Measurements from ENCODE around the gene HSF5. TPM values are rescaled to one million over a fixed set of nuclear protein-coding genes. Genes with fewer than 3 reads are reported as not detected.
A peak's percentile ranks its signal among the peaks of the same experiment; 100 is the strongest.

The HSF5 gene
- total and polyA plus RNA-seq, 2 of the 13 experiments (the other 11 are each of a cell fraction or from before 2014, with no cell fraction given): not detected

- 0 out of 2 replicates have a peak, but pooled peaks have one; percentile 62 for TF ChIP-seq NFAT5 (CRISPR knock-in tag; IDR thresholded peaks at IDR 0.05)
- no peak for TF ChIP-seq SCMH1 (CRISPR knock-in tag; IDR thresholded peaks at IDR 0.05; ENCODE audit: borderline replicate concordance)
- no peak for TF ChIP-seq ZNF253 (CRISPR knock-in tag; IDR thresholded peaks at IDR 0.05; ENCODE audit: borderline replicate concordance)
- no peak for TF ChIP-seq NKX3-1 (CRISPR knock-in tag; IDR thresholded peaks at IDR 0.05)
- 0 out of 2 replicates have a peak, but pooled peaks have one; percentile 66 for TF ChIP-seq ZMYM4 (CRISPR knock-in tag; IDR thresholded peaks at IDR 0.05)
- 0 out of 2 replicates have a peak, but pooled peaks have one; percentile 64 for TF ChIP-seq ZNF670 (CRISPR knock-in tag; IDR thresholded peaks at IDR 0.05; ENCODE audit: borderline replicate concordance)
- TF ChIP-seq PTBP1 (IDR thresholded peaks at IDR 0.05; ENCODE audit: low read depth, low read length, poor library complexity, severe bottlenecking): no peak
- no peak for TF ChIP-seq ZNF784 (CRISPR knock-in tag; IDR thresholded peaks at IDR 0.05; ENCODE audit: borderline replicate concordance)
- TF ChIP-seq BRCA1 (CRISPR knock-in tag; IDR thresholded peaks at IDR 0.05): no peak
- 0 out of 2 replicates have a peak, but pooled peaks have one; percentile 3 for TF ChIP-seq HNRNPL (IDR thresholded peaks at IDR 0.05; ENCODE audit: low read depth, low read length)
- 0 out of 2 replicates have a peak, but pooled peaks have one; percentile 24 for TF ChIP-seq MAZ (IDR thresholded peaks at IDR 0.05; ENCODE audit: borderline replicate concordance, low read depth, low read length)
- TF ChIP-seq MAZ (CRISPR knock-in tag; IDR thresholded peaks at IDR 0.05; ENCODE audit: low read depth): peak; percentile 81
- TF ChIP-seq ATF6 (CRISPR knock-in tag; conservative IDR thresholded peaks at IDR 0.05): no peak
- peak; percentile 6; the same call in 1 of the 2 replicates for TF ChIP-seq TFAP4 (IDR thresholded peaks at IDR 0.05; ENCODE audit: borderline replicate concordance, low read depth)
- TF ChIP-seq DMAP1 (CRISPR knock-in tag; IDR thresholded peaks at IDR 0.05): peak; percentile 77
- TF ChIP-seq REPIN1 (CRISPR knock-in tag; IDR thresholded peaks at IDR 0.05; ENCODE audit: borderline replicate concordance, low read depth): peak; percentile 16; the same call in 1 of the 2 replicates
- TF ChIP-seq ELF1 (CRISPR knock-in tag; IDR thresholded peaks at IDR 0.05): peak; percentile 92
- peak; percentile 66; the same call in 1 of the 2 replicates for TF ChIP-seq ZNF335 (CRISPR knock-in tag; IDR thresholded peaks at IDR 0.05)
- peak; percentile 64; the same call in 1 of the 2 replicates for TF ChIP-seq ZBTB7A (CRISPR knock-in tag; IDR thresholded peaks at IDR 0.05)
- peak; percentile 14 to 42; a peak in 1 of 4 replicates for TF ChIP-seq NR2F1 (CRISPR knock-in tag; IDR thresholded peaks at IDR 0.05)
These were observed 29.9 kb upstream of the HSF5 start (continued) for GRCh38 chr17:58517928-58518609.

All from HepG2 (cell line).